SH-SY5Y (cell line): ENCODE measurements around the gene RBMS1.
A peak's percentile ranks its signal among the peaks of the same experiment; 100 is the strongest.

Experiments used
- GATA2 ChIP-seq: IDR thresholded peaks from 2 replicates; pipeline ENCODE4 v1.6.1; 2011; ENCODE audit warnings: mild to moderate bottlenecking, low read depth, low read length
- GATA3 ChIP-seq: IDR thresholded peaks from 2 replicates; pipeline ENCODE4 v1.6.1; 2011; ENCODE audit warnings: low read depth, mild to moderate bottlenecking, low read length, moderate library complexity

The RBMS1 gene

GRCh38 chr2:160377204-160377995, 116.2 kb downstream of the RBMS1 start:
- TF ChIP-seq GATA2, result no peak
- TF ChIP-seq GATA3, result no peak

DNA sequence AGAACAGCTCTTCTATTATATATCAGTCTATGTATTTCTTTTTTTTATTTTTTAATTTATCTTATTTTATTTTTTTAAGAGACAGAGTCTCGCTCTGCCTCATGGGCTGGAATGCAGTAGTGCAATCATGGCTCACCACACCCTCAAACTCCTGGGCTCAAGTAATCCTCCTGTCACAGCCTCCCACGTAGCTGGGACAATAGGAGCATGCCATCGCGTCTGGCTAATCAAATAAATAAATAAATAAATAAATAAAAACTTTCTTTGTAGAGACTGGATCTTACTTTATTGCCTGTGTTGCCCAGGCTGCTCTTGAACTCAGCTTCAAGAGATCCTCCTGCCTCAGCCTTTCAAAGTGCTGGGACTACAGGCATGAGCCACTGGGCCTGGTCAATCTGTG, 117.0 kb downstream of the RBMS1 start:
- TF ChIP-seq GATA2, result no peak

- TF ChIP-seq GATA3 (no peak), GATA2 (no peak)
These were observed 117.7 kb downstream of the RBMS1 start for GRCh38 chr2:160375802-160376469.

DNA sequence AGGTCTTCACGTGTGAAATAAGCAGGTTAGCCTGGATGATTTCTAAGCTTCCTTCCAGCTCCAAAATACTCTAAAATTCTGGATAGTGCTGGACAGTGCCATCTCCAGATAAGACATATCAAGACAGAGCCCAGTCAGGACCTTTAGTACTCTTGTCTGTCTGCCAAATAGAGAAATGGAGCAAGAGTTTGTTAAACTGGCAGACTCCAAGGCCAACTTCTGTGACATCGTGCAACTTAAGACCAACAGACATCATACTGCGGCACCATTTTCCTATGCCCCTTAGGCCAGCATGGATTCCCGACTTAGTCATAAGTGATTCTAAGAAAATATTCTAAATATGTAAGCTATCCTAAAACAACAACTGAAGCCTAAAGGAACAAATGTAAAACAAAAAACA, 118.6 kb downstream of the RBMS1 start:
- no peak for TF ChIP-seq GATA2
- TF ChIP-seq GATA3, result no peak

DNA sequence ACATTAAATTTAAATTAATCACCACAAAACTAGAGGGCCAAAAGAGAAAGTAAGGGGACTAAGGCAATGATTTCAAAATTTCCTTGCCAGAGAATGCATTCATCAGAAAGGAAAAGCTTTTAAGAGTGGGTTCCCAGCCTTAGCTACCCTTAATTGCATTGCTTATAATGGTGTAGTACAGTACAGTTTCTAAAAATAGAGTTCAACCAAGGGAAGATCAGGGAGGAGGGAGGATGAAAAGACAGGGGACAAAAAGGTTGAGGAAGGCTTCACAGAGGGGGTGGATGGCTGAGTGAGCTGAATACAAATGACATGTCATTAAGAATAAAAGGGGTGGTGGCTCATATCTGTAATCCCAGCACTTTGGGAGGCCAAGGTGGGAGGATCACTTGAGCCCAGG, 119.9 kb downstream of the RBMS1 start:
- no peak for TF ChIP-seq GATA3
- TF ChIP-seq GATA2, result no peak

- TF ChIP-seq GATA2 (no peak), GATA3 (no peak)
These were observed 120.3 kb downstream of the RBMS1 start for GRCh38 chr2:160373263-160373662.

DNA sequence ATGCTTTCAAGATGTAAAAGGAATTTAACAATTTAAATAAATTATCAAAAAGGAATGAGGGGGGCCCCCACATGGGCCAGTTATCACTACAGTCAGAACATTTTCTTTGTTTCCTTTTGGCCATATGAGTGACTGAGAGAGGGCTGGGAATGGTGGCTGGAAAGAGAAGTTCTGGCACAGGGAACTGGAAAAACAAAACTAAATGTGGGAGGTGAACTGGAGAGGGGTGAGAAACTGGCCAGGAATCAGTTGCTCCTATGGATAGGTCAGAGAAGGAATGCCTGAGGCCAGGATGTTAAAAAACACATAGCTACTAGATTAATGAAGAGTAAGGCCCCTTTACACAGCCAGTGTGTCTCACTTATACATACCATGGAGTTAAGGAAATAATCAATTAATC, 121.0 kb downstream of the RBMS1 start:
- TF ChIP-seq GATA3 (no peak), GATA2 (no peak)

- TF ChIP-seq GATA2, result no peak
- no peak for TF ChIP-seq GATA3
These were observed 121.6 kb downstream of the RBMS1 start for GRCh38 chr2:160372010-160372356.

DNA sequence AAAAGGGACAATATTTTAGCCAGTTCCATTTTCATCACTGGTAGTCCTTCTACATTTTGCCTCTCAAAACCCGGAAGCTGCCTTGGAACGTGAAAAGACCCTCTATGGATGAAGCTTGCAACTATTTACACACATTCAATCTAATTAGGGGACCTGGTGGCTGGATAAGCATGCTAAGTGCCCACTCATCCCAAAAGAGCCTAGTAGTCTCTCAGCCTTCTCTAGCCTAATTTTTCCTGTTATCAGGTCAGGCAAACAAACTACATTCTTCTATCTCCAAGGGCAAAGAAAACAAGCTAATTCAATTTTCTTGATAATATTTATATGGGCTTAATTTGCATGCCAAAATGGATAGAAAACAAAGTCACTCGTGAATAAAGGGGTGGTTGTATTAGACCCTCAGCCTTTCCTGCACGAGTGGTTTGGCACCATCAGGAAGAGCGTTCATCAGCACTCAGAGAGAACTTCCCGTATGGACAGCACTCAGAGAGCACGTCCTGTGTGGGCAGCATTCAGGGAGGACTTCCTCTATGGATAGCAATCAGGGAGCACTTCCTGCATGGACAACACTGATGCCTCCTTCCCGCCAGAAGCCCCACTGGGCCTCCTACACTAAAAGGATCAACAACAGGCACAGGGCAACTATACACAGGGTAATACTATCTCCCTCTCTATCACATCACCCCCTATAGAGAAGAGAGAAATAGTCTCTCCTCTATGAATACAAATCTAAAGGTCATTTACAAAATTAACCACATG, 122.2 kb downstream of the RBMS1 start:
- TF ChIP-seq GATA3 (no peak), GATA2 (0 out of 2 replicates have a peak, but pooled peaks have one; percentile 16)

DNA sequence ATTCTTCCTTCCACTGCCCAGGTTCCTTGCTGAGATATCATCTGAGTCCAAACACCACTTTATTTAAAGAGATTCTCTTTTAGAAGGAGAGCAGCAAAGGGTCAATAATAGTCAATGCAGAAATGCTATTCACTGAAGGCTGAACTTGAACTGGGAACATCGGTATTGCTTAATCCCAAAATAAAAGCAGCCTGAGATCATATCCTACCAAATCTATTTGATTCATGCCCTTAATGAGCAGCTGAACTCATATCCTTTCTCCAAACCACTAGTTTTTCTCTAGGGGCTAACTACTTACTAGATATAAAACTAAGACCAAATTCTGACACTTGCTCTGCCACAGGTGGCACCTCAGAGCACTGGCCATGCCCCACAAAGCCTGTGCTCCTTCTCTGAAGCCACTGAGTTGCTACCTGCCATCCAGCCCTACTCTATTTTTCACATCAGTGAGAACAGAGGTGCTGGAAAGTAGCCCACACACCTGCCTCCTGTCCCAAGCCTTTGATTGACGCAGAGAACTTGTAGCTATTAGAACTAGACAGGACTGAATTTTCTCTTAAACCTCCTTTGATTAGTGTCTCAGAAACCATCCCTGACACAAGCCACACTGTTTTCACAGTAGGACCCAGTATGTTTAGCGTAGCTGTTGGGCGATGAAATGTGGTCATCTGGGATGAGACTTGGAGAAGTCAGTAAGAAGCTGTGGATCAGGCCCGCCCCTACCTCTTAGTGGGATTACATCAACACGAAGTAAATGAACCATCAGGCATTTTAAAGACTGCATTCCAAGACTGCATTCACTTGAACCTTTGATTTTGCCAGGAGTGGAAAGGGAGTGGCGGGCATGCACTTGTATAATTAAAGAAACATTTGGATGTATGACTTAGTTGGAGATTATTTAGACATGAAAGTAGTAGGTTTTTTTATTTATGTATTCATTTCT, 124.3 kb downstream of the RBMS1 start:
- TF ChIP-seq GATA2 (no peak), GATA3 (no peak)

- TF ChIP-seq GATA3 (no peak), GATA2 (no peak)
These were observed 125.7 kb downstream of the RBMS1 start for GRCh38 chr2:160367887-160368286.

- TF ChIP-seq GATA2 (no peak), GATA3 (no peak)
These were observed 127.1 kb downstream of the RBMS1 start for GRCh38 chr2:160366474-160366873.

DNA sequence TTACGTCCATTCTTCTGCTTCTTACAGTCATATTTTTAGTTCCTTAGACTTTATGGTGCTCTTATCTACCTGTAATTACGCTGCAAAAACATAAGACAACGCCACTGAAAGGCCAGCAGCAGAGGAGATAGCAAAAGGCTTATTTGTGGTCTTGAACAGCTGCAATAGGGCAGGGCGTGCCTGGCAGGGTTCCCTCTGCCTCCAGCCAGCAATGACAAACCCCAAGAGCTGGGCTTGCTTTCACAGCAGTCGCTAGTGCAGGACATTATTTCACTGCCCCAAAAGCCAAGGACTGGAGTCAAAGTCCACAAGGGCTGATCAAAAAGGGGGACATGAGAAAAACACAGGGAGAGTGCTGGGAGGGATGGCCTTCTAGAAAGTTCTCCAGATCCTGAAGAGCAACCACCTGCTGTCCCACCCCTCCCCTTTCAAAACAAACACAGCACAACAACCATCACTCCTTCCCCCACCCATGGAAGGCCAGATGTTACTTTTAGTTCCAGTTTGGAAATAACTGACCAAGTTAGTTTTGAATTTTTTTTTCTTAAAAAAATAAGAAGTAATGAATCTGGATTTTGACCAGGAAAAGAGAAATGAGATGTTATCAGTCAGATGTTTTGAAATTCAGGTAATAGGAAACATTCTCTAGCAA, 127.8 kb downstream of the RBMS1 start:
- TF ChIP-seq GATA3, result no peak
- TF ChIP-seq GATA2, result no peak

GRCh38 chr2:160364364-160364763, 129.2 kb downstream of the RBMS1 start:
- TF ChIP-seq GATA2 (no peak), GATA3 (no peak)
